HG02623 (cell line): ENCODE data around the gene PTPRE.

Experiments used
- ATAC-seq: cut with Tn5 transposase; IDR thresholded peaks from one replicate; pipeline ENCODE4 v1.9.1; 2021; ENCODE audit warnings: moderate library complexity; ENCODE audit not compliant: unreplicated experiment

The PTPRE gene

DNA sequence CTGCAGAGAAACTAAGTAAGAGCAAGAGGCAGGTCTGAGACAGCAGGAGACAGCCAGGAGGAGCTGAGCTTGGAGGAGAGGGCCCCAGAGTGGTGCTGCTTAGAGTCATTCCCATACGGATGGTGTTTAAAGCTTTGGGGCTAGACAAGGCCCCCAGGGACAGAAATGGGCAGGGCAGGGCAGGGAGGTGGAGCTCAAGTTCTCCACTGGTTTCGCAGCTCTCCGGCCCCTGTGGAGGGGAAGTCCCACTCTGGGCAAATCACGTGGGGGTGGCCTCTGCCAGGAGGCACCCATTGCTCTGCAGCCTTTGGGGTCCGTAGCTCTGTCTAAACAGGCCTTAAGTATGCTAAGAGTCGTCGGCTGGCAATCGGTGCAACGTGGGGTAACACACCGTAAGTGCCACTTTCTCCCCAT is 1.0 kb upstream of the PTPRE start:
- ATAC-seq: no peak

DNA sequence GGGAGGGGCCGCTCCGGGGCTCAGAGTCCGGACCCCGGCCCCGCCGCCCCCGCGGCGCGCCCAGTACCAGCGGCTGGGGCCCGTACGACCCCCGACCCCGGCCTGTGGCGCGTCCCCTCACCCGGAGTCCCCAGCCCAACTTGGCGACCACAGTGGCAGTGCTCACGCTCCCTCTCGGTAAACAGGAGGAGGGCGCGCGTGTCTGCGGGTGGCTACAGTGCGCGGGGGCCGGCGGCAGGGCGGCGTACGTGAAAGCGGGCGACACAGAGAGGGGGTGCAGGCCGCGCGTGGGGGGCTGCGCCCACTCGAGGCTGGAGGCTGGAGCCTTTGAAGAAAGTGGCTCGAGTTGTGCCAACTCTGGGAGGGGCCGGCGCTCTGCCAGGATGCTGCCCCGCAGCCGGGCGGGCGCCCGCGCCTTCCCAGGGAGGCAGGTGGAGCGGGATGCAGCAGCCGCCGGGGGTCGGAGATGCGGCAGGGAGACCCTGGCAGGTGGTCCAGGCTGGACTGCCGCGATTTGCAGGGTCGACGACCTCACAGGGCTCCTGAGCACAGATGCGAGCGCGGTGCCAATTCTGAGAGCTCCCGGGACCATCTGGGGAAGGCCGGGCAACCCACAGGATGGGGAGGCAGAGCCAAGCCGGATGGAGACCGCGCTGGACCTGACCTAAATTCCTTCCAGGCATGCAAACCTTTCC is 655 bp downstream of the PTPRE start:
- ATAC-seq: no peak

- ATAC-seq: no peak
Measured at GRCh38 chr10:127908106-127908958, 1.4 kb downstream of the PTPRE start.

GRCh38 chr10:127908959-127909267 is 2.0 kb downstream of the PTPRE start:
- ATAC-seq: no peak

- ATAC-seq: no peak
Measured at GRCh38 chr10:127909716-127910463, 3.0 kb downstream of the PTPRE start.

DNA sequence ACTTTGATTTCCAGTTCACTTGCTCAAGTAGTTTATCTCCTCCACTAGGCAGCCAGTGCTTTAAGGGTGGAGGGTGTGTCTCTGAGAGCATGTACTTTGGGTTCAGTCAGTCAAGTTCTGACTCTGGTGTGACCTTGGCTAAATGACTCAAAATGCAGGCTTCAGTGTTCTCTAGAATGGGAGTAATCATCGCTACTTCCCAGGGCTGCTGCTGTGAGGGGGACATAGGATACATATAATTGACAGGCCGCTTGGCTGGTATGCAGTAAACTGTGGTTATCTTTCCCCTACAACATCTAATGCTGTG is 3.5 kb downstream of the PTPRE start:
- no peak for ATAC-seq

DNA sequence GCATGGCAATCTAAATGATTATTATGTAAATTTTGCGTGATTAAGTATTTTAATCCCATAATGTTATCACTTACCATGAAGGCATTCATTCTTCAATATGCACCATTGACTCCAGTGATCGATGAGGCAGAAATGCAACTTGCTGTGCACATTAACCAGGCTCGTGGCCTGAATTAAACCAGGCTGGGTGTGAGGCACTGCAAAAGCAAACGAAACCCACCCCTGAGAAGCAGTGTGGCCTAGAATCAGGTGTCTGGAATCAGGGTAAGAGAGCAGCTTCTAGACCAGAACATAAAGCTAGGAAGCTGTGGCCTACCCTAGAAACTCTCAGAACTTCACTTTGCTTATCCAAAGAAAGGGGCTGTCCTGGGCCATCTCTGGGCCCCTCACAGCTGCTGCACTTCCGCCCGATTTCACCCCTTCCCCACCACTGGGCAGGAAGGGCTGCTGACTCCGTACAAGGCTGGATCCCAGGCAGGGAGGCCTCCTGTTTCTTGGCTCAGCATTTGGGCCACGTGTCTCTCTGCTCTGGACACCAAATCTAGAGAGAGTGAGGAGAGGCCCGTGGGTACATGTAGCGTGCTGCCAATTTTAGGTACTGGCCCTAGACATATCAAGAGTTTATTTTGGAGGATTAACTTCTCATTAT is 4.4 kb downstream of the PTPRE start:
- no peak for ATAC-seq

- no peak for ATAC-seq
Measured at GRCh38 chr10:127911867-127912257, 5.0 kb downstream of the PTPRE start.

DNA sequence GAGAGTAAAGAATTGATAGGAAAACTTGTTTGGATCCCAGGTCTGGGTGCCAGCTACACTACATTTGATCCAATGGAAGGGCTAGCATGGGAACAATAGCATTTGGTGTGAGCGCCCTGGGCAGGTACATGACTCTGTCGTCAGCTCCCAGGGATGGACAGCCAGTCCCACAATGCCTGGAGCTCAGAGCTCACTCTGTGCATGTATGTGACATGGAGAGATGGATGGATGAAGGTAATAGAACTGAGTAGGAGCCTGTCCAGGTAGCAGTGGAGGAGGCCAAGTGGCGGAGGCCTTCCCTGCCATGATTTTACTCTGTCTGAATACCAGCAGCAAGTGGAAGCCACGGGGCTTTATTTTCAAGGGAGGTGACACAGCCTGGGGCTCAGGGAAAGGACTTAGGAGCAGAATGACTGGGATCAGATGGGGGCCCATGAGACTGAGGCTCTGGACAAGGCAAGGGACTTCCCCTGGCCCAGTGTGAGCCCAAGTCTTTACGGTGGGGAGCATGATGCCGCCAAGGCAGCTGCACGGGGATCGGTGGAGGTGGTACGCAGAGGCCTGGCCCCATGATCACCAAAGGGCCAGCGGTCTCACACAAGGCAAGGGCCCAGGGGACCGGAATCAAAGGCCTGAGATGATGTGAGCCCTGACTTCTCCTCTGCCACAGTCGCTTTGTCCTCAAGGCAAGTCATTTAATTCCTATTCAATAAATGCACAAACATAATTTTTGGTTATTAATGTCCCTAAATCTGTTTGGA is 5.9 kb downstream of the PTPRE start:
- no peak for ATAC-seq

DNA sequence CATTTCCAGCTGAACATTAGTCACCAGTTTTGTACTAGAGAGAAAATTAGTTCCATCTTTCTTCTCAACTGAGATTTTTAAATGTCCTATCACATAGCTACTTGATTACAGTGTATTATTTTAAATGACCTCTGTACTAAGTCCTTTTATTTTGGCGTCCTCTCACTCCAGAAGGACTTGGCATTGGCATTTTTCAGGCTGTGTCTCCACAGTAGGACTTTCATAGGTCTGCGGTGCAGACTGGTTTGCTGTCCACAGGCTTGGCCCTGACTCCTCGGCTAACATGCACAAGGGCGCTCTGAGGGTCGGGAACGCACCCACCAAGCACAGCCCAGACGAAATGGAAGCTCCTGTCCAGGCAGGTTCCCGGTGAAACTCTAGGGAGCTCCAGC is 6.5 kb downstream of the PTPRE start:
- no peak for ATAC-seq

DNA sequence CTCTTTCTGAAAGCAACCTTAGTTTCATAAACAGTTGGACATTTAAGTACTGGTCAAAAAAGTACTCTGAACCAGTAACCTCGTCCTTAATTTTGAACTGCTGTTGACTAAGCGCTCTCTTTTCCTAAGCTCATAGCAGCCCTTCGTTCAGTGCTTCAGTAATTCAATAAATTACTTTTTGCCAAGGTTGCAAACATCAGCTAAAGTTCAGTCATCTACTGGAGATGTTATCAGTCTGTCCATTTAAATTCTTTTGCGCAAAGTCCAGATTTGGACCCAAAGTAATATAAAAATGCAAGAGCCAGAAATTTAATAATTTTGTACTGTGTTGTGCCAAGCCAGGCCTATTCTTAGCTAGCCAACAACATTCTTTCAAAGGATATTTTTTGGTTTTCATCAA is 8.4 kb downstream of the PTPRE start:
- ATAC-seq: no peak

DNA sequence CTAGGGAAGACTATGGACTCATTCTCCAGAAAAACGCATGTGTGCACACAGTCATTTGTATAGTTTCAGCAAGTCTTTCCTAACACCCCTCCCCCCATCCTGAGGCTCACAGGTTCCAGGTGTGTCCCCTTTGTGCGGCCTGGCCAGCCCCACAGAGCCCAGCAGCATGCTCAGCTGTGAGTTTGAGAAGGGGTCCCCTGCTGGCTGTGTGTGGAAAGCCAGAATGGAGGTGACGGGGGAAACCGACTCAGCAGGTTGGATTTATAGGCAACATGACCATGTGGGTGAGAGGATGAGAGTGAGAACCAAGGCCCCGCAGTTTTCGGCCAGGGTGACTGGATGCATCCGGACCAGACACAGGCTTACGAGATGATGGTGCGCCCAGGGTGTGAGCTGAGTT is 9.9 kb downstream of the PTPRE start:
- ATAC-seq: no peak

DNA sequence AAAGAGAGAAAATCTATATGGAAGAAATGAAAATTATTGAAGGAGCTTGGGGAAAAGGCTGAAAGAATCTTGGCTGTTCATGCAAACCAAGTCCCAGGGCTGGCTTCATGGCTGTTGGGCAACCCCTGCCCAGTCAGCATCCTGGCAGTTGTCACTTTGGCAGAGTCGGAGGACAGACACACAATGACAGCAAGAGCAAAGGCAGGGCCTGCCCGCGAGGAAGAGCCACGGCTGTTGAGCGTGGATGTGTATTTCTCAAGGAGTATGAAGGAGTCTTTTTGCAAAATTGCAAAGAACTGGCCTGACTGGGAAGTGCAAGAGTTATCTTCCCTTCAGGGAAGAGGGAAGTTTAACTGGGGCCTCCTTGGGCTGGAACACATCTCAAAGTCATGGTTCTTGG is 11.7 kb downstream of the PTPRE start:
- no peak for ATAC-seq

- no peak for ATAC-seq
Measured at GRCh38 chr10:127919418-127920271, 12.7 kb downstream of the PTPRE start.

DNA sequence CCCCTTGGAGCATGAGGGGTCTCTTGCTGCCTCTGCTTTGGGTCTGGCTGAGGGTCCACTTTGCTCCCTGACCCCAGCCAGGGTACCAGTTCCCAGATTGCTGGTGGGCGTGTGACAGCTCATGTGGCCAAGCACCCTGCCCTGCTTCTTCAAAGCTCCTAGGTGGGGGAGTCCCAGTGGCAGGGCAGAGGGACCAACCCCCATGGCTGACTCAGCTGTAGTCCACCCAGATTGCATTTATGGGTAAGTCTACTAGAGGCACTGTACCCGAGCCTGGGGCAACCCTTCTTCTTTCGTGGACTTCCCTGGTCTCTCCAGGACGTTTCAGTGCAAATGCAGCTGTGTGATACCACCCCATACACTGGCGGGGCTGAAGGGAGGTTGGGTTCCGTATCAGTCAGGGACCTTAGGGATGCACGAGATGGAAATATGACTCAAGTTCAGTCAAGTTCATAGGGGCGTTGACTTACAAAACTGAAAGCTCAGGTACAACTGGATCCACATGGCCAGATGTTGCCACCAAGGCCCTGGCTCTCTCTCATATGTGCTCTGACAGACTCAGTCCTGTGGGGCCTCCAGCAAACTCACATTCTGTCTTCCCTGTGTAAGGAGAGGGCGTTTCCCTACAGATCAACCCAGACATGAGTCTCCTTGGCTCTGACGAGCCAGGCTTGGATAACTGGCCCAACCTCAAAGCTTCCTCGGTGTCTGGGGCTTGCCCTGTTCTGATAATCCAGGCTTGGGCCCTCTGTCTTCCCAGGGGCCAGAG is 13.6 kb downstream of the PTPRE start:
- ATAC-seq: no peak

DNA sequence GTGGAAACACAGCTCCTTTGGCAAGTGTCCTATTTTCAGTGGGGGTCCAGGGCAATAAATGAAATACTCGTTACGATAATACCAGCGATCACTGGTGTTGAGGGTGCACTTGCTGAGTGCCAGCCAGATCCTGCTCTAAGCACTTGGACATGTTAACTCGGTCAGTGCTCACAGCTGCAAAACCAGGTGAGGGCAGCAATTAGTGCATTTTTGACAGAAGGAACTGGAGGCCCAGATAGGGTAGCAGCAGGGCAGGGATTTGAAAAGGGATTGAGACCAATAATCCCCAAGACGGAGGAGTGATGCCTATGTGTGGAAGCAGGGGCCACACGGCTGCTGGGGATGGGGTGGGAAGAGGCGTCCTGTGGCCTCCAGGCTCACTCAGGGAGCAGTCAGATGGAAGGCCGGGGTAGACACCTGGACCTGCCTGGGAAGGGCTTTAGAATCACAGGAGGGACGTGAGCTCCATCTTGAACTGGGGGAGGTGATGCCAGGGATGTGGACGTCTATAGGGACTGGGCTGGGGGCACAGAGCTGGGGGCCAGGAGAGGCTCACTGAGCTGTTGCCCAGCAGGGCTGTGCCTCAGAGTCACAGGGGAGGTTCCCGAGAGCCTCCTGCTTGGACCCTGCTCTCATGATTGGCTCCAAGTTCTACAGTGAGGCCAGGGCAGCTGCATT is 14.3 kb downstream of the PTPRE start:
- ATAC-seq: no peak

DNA sequence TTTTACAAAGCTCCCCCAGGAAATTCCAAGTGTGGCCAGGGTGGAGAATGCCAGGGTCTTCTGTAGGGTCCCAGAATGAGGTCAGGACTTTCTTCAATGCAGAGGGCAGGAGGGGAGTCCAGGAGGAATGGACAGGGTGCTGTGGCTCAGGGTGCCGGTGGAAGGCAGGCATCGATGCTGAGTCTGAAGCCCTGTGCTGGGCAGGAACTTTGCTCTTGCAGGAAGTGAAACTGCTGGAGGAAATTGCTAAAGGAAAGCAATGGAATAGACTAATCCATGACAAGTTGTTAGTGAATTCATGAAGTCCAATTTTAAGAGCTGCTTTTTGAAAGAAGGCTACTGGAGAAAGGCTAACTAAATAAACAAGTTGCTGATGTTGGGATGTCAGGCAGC is 14.8 kb downstream of the PTPRE start:
- ATAC-seq: no peak

DNA sequence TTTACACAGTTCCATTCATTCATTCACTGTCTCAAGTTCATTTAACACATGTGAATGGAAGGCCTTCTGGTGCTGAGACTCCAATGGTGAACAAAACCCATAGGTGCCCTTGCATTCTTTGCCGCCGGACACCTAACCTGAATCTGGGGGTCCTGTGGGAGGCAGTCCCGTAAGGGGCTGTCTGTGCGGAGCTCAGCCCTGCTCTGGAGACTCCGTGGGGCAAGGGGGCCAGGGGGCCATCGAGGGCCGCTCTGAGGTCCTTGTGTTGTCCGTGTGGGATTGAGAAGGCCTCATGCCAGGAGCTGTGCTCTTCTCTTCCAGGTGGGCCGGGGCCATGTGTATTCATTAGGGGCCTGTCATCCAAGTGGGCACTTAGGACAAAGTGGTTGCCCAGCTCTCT is 15.3 kb downstream of the PTPRE start:
- no peak for ATAC-seq
